GM06990 (cell line): Measurements from ENCODE around the gene FRMD4A.
A peak's percentile ranks its signal among the peaks of the same experiment; 100 is the strongest.

ENCODE experiments used
- DNase-seq: peaks from one replicate; pipeline ENCODE4 v3.0.0-alpha.2; 2011; ENCODE audit not compliant: insufficient read length; ENCODE audit errors: extremely low read depth
- H3K27me3 ChIP-seq: replicated peaks from 2 replicates; pipeline ENCODE4 v1.6.0; 2011; ENCODE audit warnings: low read length; ENCODE audit not compliant: control insufficient read depth, insufficient read depth
- H3K36me3 ChIP-seq: 2 replicates; pipeline ENCODE4 v1.5.1; 2011; ENCODE audit warnings: low read length; ENCODE audit not compliant: control insufficient read depth, insufficient read depth
- H3K4me3 ChIP-seq: replicated peaks from 2 replicates; pipeline ENCODE4 v1.5.1; 2011; ENCODE audit warnings: low read depth, mild to moderate bottlenecking, control low read depth, low read length
- CTCF ChIP-seq: IDR thresholded peaks from 2 replicates; pipeline ENCODE4 v1.5.1; 2011; ENCODE audit warnings: low read length, control low read depth, mild to moderate bottlenecking, inconsistent platforms; ENCODE audit not compliant: insufficient read depth, poor library complexity, severe bottlenecking

FRMD4A gene

GRCh38 chr10:13993169-13993568 lies 337.6 kb downstream of the FRMD4A start:
- DNase-seq = no peak
- no peak overlapping the region for H3K4me3 ChIP-seq
- H3K36me3 ChIP-seq = peaks cover 1% of the 10 kb centered on the region
- no peaks in the 10 kb centered on the region for H3K27me3 ChIP-seq
- no peak for TF ChIP-seq CTCF

GRCh38 chr10:13991353-13991752 lies 339.4 kb downstream of the FRMD4A start:
- peaks cover 1% of the 10 kb centered on the region for H3K36me3 ChIP-seq
- TF ChIP-seq CTCF = no peak
- H3K27me3 ChIP-seq = no peaks in the 10 kb centered on the region
- DNase-seq = no peak
- no peak overlapping the region for H3K4me3 ChIP-seq

GRCh38 chr10:13990946-13991345 lies 339.8 kb downstream of the FRMD4A start:
- TF ChIP-seq CTCF = no peak
- peaks cover 1% of the 10 kb centered on the region for H3K36me3 ChIP-seq
- no peaks in the 10 kb centered on the region for H3K27me3 ChIP-seq
- no peak for DNase-seq
- H3K4me3 ChIP-seq = no peak overlapping the region

- no peak overlapping the region for H3K4me3 ChIP-seq
- no peak for TF ChIP-seq CTCF
- peaks cover 1% of the 10 kb centered on the region for H3K36me3 ChIP-seq
- no peak for DNase-seq
- H3K27me3 ChIP-seq = no peaks in the 10 kb centered on the region
Observed at GRCh38 chr10:13990392-13990805, 340.3 kb downstream of the FRMD4A start.

- Histone ChIP-seq H3K4me3 (no peak overlapping the region), H3K27me3 (no peaks in the 10 kb centered on the region), H3K36me3 (peaks cover 1% of the 10 kb centered on the region)
- TF ChIP-seq CTCF = no peak
- DNase-seq = no peak
Observed at GRCh38 chr10:13989616-13990015, 341.1 kb downstream of the FRMD4A start.

GRCh38 chr10:13987446-13987845 lies 343.3 kb downstream of the FRMD4A start:
- Histone ChIP-seq H3K27me3 (no peaks in the 10 kb centered on the region), H3K4me3 (no peak overlapping the region), H3K36me3 (peaks cover 1% of the 10 kb centered on the region)
- peak; percentile 53 for DNase-seq
- no peak for TF ChIP-seq CTCF
